TTC549 (cell line): ENCODE data around the gene CKM.
"Not testable (repeated sequence)": the region's sequence is repeated elsewhere in the genome, so short reads cannot be mapped to it uniquely, and the experiment has no call there.

Experiments used
- FAIRE-seq: peaks from 2 replicates; lab custom pipeline; 2012; peaks lifted over from hg19 to GRCh38; lab: Jason Lieb, UNC

The CKM gene

DNA sequence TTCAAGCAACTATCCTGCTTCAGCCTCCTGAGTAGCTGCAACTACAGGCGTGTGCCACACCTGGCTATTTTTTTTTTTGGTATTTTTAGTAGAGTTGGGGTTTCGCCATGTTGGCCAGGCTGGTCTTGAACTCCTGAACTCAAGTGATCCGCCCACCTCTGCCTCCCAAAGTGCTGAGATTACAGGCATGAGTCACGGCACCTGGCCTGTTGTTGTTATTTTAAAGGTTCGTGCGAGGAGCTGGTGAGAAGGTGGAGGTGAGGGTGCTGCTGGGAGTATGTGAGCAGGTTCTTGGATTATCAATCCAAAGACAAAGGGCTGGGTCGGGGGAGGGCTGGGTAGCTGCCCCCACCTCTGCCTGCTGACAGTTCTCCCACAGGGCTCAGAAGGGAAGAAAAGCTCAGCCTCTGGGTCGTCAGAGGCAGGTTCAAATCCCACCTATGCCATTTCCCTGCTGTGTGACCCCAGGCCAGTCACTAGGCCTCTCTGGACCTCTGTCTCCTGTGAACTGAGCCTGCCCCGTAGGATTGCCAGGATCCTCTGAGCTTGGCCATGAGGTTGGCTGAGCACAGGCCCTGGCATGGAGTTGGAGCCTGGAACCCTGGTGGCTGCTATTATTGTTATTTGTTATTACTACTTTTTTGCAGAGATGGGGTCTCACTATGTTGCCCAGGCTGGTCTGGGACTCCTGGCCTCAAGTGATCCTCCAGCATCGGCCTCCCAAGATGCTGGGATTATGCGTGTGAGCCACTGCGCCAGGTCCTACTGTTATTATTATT lies 1.5 kb downstream of the CKM start:
- FAIRE-seq: no peak

DNA sequence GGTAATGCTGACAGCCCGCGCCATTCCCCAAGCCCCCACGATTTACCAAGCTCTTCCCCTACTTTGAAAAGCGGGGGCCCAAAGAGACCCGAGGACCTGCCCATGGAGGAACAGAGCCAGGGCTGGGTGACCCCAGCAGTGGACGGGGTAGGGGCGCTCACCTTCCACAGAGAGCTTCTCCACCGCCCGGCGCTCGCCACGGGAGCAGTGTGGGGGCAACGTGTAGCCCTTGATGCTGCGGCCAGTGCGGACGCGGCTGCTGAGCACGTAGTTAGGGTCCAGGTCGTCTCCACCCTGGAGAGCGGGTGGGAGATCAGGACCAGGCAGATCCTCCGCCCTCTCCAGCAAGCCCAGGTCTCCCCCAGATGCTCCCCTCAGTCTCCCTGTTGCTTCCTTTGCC lies 7.4 kb downstream of the CKM start:
- no peak for FAIRE-seq

DNA sequence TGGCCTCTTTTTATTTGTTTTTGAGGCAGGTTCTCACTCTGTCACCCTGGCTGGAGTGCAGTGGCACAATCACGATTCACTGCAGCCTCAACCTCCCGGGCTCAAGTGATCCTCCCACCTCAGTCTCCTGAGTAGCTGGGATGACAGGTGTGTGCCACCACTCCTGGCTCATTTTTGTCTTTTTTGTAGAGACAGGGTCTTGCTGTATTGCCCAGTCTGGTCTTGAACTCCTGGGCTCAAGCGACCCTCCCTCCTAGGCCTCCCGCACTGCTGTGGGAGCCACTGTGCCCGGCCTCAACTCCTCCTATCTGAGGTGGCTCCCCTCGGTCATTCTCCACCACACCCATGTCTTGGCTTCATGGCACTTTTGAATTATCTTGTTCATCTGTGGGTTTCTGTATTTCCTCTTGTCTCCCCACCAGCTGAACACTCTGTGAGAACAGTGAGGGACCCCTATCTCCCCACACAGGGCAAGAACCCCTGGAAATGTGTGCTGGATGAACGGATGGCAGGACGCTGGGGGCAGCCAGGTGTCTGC lies 7.9 kb downstream of the CKM start:
- FAIRE-seq: no peak

DNA sequence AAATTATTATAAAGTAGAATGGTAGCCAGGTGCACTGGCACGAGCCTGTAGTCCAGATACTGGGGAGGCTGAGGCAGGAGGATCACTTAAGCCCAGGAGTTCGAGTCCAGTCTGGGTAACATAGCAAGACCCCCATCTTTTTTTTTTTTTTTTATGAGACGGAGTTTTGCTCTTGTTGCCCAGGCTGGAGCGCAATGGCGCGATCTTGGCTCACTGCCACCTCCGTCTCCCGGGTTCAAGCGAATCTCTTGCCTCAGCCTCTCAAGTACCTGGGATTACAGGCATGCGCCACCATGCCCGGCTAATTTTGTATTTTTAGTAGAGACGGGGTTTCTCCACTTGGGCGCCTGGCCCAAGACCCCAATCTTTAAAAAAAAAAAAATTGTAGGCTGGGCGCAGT lies 10.4 kb downstream of the CKM start:
- FAIRE-seq: not testable (repeated sequence)

DNA sequence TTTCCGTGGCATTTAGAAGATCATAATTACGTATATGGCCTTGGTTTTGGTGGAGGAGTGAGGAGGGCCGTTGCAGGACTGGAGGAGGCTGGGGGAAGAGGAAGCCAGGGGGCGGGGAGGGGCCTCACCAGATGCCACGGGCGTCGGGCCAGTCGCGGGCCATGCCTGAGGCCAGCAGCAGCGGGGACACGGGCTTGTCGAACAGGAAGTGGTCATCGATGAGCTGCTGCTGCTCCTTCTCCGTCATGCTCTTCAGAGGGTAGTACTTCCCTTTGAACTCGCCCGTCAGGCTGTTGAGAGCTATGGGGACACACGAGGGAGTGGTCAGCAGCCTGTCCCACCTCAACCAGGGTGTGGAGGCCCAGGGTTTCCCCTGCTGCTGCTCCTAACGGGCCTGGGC lies 11.1 kb downstream of the CKM start:
- no peak for FAIRE-seq

DNA sequence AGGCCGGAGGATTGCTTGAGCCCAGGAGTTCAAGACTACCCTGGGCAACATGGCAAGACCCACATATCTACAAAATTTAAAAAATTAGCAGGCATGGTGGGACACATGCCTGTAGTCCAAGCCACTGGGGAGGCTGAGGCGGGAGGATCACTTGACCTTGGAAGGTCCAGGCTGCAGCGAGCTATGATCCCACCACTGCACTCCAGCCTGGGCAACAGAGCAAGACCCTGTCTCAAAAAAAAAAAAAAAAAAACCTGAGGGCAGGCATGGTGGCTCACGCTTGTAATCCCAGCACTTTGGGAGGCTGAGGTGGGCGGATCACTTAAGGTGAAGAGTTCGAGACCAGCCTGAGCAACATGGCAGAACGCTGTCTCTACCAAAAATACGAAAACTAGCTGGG lies 13.4 kb downstream of the CKM start:
- not testable (repeated sequence) for FAIRE-seq

DNA sequence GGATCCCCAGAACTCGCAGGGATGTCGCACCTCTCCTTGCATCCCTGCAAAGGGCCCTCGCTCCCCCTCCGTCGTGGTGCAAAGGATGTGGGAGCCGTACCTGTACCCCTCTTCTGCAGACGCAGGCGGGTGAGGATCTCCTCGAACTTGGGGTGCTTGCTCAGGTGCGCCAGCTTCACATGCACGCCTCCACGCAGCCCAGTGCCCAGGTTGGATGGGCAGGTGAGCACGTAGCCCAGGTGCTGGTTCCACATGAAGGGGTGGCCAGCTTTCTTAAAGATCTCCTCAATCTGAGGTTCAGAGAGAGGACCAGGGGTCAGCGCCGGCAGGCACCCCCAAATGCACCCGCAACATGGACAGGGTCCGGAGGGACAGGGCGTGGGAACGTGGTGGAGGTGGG lies 15.3 kb downstream of the CKM start:
- FAIRE-seq: no peak

DNA sequence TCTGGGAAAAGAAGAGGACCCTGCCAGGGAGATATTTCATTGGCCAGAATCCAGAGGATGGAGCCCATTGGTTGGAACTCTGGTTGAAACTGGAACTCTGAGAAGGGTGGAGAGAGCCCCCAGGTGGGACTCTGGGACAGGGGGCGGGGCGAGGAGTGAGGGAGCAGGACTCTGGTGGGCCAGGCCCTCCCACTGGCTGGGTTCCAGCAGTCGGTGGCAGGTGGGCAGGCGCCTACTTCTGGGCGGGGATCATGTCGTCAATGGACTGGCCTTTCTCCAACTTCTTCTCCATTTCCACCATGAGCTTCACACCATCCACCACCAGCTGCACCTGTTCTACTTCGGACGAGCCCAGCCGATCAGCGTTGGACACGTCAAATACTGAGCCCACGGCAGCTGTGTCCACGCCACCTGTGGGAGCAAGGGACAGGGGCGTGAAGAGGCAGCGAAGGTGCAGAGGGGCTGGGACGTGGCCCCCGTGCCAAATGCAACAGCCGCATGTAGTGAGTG lies 16.1 kb downstream of the CKM start:
- FAIRE-seq: no peak

DNA sequence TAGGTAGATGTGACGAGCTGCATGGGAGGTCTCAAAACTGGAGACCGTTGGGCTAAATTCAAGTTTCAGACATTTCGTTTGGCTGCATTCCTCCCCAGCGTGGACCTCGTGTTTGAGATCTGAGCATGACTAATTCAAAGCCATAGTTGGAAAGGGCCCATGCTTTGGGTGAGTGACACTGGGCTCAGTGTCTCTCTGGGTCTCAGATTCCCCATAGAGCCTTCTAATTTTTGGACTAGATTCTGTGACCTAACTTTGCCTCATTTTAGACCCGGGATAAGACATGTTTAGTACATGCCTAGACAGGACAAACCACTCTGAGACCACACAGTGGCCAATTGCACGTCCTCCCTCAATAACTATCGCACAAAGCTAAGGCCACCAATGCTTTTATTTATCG lies 16.6 kb downstream of the CKM start:
- FAIRE-seq: no peak

DNA sequence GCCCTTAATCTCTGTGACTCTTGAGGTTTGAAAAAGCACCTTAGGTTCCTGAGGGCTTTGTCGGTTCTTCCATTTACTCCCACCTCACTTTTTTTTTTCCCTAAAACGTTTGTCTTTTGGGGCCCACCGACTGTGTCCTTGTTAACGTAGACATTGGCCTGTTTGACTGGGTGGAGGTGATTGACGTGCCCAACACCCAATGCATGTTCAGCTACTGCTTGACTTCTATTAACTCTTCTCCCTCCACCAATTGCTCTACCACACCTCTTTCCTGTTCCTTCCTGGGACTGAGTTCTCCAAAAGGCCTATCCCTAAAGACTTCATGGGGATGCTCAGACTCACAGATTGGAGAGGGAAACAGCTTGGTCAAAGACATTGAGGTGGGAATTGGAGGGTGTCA lies 17.3 kb downstream of the CKM start:
- no peak for FAIRE-seq

DNA sequence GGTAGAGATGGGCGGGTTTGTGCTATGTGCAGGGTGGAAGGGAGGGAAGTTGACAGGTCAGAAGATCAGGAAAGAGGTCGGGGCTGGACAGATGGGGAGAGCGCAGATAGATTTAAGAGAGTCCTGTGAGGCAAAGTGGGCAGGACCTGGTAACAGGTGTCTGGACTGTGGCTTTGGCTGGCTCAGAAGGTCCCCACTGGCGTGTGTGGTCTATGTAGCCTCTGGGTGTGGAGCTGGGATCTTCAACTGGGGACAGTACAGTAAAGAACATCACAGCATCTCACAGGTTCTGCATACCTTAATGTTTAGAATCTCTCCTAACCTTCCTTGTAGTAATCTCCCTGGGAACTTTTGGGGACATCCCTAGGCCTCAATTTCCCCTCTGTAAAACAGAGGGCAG lies 17.7 kb downstream of the CKM start:
- FAIRE-seq: no peak

DNA sequence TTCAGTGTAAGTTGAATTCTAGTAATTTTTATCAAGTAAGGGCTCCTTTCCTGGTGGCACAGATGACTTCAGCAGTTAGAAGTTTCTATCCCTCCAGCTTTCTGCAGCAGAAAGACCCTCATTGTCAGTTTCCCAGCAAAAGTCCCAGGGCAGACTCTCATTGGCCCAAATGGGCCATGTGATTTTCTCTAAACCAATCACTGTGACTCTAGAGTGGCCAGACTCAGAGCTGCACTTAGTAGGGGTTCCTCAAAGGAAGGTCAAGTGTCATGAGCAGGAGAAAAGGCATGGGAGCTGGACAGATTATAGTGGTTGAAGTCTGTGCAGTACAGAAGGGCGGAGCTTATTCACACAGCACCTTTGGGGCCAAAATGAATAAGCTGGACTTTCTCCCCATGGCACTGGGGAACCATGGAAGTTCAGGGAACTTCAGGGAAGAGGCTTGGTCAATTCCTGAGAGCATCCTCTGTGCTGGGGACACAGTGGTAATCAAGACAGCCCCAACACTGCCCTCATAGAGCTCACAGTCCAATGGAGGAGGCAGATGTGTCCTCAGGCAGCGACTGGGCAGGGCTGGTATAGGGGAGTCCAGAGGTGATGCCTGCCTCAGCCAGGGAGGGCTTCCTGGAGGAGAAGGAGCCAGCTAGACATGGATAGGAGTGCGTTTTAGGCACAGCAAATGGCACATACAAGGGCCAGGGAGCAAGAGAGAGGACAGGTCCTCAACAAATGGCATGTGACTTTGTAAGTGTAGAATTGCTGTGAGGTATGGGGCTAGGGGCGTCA lies 18.3 kb downstream of the CKM start:
- no peak for FAIRE-seq

DNA sequence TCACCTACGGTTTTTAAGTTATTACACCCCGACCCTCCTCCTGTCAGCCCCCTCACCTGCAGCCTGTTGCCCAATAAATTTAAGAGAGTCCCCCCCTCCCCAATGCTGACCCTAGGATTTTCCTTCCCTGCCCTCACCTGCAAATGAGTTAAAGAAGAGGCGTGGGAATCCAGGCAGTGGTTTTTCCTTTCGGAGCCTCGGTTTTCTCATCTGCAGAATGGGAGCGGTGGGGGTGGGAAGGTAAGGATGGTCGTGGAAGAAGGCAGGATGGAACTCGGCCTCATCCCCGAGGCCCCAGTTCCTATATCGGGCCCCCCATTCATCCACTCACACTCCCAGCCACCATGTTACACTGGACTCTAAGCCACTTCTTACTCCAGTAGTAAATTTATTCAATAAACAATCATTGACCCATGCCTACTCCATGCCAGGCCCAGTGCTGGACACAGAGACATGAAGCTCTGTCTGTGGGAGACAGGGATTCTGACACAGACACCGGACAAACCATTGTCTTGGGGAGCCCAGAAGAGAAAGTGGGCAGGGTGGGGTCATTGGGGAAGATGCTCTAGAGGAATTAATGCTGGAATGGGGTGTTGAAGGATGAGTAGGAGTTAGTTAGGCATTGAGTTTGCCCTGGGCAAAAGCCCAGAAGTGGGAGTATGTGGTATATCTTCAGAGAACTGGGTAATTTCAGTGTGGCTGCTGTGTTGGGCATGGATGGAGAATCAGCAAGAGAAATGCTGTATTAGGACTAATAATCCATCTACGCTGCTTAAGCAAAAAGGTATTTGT lies 19.2 kb downstream of the CKM start:
- FAIRE-seq: no peak

DNA sequence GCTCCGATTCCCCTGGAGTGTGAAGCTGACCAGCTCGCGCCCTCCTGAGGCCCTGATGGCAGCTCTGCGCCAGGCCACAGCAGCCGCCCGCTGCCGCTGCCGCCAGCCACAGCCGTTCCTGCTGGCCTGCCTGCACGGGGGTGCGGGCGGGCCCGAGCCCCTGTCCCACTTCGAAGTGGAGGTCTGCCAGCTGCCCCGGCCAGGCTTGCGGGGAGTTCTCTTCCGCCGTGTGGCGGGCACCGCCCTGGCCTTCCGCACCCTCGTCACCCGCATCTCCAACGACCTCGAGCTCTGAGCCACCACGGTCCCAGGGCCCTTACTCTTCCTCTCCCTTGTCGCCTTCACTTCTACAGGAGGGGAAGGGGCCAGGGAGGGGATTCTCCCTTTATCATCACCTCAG lies 20.3 kb downstream of the CKM start:
- FAIRE-seq: no peak

DNA sequence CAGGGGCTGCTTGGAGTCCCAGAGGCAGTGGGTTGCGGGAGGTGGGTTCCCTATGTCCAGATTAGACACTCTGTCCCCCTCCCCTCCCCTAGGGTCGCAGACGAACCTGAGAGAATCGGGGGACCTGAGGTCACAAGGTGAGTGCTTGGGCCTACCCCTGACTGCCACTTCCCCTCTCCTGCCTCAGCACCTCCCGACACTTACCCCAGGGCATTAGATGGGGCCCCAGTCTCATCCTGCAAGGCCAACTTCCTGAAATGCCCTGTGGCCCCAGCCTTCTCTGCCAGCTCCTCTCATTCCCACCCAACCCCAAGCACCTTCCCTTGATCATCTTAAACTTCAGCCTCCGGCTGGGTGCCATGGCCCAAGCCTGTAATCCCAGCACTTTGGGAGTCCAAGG lies 23.0 kb downstream of the CKM start:
- no peak for FAIRE-seq

DNA sequence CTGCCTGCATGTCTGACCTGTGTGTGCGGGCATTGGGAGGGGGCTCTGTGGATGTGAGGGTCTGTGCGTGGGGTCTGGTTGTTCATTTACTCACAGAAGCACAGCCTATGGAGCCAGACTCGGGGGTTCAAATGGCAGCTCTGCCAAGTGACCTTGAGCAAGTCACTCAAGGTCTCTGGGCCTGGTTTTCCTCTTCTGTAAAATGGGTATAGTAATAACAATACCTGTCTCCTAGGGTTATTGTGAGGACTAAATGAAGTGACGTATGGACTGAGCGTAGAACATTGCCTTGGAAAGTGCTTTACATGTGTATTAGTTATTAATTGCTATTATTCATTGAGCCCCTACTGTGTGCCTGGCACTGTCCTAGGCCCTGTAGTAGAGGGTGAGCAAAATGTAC lies 24.4 kb downstream of the CKM start:
- FAIRE-seq: no peak

DNA sequence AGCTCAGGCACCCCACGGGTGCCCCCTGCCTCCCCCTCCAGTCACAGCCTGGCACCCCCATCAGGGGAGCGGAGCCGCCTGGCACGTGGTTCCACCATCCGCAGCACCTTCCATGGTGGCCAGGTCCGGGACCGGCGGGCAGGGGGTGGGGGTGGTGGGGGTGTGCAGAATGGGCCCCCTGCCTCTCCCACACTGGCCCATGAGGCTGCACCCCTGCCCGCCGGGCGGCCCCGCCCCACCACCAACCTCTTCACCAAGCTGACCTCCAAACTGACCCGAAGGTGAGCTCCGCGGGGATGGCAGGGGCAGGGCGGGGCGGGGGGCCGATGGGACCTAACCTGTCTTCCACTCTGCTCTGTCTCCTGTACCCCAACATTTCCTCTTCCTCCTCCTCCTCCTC lies 25.0 kb downstream of the CKM start:
- FAIRE-seq: no peak

DNA sequence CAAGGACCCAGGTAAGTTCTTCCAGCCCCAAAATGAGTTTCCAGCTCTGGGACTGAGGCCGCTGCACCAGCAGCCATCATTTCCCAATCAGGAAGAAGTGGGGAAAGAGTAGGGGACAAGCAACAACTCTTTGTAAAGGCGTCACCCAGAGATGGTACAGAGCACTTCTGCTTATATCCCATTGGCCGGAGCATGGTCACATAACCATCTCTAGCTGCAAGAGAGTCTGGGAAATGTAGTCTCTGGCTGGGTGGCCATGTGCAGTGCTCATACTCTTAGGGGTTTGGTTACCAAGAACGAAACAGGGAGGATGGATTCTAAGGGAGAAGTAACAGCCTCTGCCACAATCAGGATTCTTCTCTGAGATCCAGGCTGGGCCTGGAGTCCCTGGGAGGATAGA lies 26.3 kb downstream of the CKM start:
- no peak for FAIRE-seq

DNA sequence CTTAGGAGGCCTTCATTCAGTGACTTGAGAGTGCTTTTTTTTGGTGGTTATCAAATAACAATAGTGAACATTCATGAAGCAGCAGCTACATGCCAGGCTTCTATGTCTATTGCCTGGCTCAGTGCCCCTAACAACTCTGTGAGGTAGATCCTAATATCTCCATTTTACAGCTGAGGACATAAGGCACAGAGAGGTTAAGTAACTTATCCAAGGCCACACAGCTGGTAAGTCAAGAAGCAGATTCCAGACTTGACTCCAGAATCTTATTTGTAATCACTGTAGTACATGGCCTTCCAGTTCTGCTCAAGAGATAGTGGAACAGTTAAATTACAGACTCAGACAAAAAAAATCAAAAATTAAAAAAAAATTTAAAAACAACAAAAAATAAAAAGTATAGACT lies 26.8 kb downstream of the CKM start:
- no peak for FAIRE-seq

DNA sequence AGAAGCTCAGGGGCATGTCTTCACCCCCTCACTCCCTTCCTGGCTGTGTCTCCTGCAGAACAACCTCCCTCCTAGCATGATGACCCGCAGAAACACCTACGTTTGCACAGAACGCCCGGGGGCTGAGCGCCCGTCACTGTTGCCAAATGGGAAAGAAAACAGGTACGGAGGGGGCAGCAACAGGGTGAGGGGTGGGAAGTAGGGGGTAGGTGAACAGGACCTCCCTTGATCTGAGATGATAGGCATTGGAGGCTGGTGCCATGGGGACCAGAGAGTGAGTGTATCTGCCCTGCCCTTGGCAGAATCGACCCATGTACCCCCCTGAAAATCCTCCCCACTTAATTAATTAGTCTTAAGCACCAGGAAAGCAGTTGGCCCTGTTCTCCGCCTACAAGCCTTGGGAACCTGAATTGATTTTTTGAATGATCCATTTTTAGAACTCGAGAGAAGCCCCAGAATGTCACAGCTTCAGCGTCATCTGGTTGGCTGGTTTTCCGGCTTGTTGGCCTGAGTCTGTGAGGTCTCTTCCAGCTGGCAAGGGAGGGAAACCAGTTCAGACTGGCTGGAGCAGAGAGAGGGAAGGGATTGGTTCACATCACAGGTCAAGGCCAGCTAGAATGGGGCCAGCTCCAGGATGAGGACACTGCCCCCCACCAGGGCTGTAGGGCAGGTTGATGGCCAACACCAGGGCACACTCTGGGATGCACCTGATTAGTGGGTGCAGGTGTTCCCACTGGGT lies 28.2 kb downstream of the CKM start:
- FAIRE-seq: no peak

DNA sequence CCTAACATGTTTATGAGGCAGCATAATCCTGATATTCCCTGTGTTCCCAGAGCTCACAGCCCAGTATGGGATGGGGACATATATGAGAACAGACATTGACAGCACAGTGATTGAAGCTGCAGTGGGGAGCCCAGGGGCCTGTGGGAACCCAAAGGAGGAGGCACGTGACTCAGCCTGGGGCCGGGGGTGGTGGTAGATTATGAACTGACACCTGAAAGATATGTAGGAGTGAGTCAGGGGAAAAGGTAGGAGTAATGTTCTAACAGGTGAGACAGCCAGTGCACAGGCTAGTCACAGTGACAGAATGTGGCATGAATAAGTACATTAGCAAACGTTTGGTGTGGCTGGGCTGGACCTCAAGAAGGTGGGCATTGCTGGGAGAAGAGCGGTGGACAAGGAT lies 29.0 kb downstream of the CKM start:
- FAIRE-seq: no peak

DNA sequence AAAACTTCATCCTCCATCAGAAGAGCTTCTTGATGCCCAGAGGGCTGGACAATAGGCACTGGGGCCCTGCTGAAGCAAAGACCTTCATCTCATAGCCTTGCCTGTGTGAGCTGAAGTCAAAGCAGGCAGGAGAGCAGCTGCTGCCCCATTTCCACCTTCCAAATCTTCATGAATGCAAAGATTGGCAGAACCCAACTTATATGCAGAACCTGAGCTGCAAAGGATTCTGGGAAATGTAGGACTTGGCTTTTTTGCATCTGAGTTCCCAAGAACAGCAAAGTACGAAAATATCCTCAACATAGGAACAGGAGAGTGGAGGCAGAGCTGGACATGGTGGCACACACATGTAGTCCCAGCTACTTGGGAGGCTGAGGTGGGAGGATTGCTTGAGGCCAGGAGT lies 30.8 kb downstream of the CKM start:
- no peak for FAIRE-seq
